HAP-1 (cell line): ENCODE data around the gene DUSP8.

Experiments used
- DNase-seq, 2 experiments: peaks; one replicate each; pipeline ENCODE4 v3.0.0-alpha.2; 2016 to 2020; ENCODE audit warnings: low spot score in 2 of 2
- H3K27me3 ChIP-seq: fragments of 250-450 bp; sonication (Bioruptor Pico); 2 replicates; pipeline ENCODE4 v1.5.1; 2020; ENCODE audit warnings: low read depth, mild to moderate bottlenecking, moderate library complexity
- H3K36me3 ChIP-seq: fragments of 250-450 bp; sonication (Bioruptor Pico); replicated peaks from 2 replicates; pipeline ENCODE4 v1.5.1; 2020; ENCODE audit warnings: mild to moderate bottlenecking
- H3K4me1 ChIP-seq: fragments of 250-450 bp; sonication (Bioruptor Pico); 2 replicates; pipeline ENCODE4 v1.5.1; 2020; ENCODE audit warnings: mild to moderate bottlenecking
- H3K4me3 ChIP-seq: fragments of 250-450 bp; sonication (Bioruptor Pico); 2 replicates; pipeline ENCODE4 v1.5.1; 2020; ENCODE audit warnings: mild to moderate bottlenecking, moderate library complexity
- H3K9me3 ChIP-seq: fragments of 250-450 bp; sonication (Bioruptor Pico); 2 replicates; pipeline ENCODE4 v1.5.1; 2020; ENCODE audit warnings: mild to moderate bottlenecking, moderate library complexity
- in situ Hi-C: fragments of 300-500 bp; cut with MboI; formaldehyde crosslinking; loops from 3 replicates; pipeline ENCODE4 v1.14.3; 2020; ENCODE audit warnings: low sequenced_read_pairs, inconsistent platforms, mixed read lengths

The DUSP8 gene

DNA sequence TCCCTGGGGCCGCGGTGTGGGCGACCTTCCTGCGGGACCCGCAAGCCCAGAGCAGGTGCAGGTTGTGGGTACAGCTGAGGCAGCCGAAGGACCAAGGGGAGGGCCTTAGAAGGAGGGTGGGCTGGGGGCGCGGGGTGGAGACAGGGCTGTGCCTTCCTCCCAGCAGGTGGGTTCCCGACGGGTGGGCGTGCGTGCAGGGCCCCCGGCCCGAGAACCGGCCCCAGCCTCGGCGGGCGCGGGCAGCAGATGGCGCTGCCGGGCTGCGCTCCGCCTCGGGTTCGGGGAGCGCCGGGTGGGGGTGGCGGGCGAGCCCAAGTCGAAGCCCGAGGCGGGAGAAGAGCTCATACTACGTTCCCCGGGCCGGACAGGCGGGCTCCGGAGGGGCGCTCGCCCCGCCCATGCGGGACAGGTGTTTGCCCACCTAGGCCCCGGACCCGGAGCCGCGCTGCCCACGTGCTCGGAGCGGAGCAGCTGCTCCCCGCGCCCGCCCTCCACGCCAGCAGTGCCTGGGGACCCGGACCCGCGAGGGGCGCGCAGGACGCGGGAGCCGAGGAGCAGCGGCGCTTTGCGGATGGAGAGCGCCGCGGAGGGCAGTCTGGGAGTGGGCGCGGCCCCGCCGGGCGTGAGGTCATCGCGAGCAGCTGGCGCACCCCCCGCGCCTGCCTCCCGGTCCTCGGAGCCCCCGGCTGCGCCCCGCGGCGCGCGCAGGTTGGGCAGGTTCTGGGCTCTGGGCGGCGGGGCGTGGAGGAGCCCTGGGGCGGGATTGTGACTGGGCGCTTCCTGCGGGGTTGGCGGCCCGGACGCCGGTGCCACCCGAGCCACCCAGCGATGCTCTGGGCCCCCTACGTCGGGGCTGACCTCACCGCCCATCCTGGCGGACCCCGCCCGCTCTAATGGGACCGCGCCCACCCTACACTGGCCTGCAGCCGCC is 25.3 kb downstream of the DUSP8 start:
- Histone ChIP-seq H3K27me3 (peaks cover 28% of the 10 kb centered on the region), H3K4me3 (peak overlapping the region; percentile 29), H3K4me1 (no peaks in the 10 kb centered on the region), H3K36me3 (no peaks in the 10 kb centered on the region), H3K9me3 (no peaks in the 10 kb centered on the region)
- in situ Hi-C loops, result no loop called here
- peak; percentile 23 to 71 for DNase-seq

DNA sequence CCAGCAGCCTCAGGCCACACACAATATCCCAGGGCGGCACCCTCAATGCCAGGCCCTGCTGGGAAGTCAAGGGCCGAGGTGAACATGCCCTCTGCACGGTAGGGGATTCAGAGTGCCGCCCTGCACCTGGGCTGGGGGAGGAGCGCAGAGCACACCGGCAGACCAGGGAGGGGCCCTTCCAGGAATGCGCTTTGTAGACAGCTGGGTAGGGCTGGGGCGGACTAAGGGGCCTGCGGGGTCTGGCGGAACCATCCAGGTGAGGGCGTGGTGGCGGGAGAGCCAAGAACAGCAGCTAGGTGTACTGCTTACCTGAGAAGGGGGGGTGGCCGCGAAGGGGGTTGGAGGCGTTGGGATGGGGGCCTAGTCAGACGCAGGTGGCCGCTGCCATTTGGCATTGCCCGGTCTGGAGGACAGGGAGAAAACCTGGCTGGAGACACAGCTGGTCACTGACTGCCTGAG is 26.0 kb downstream of the DUSP8 start:
- DNase-seq, result no peak

DNA sequence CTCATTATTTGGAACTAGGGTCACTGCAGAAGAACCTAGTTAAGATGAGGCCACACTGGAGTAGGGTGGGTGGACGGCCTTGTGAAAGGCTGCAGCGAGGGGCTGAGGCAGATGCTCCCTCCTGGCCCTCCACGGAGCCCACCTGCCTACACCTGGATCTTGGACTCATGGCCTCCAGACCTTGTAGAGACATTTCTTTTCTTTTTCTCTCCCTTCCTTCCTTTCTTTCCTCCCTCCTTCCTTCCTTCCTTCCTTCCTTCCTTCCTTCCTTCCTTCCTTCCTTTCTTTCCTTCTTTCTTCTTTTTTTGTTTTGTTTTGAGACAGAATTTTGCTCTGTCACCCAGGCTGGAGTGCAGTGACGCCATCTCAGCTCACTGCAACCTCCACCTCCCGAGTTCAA is 26.6 kb downstream of the DUSP8 start:
- Histone ChIP-seq H3K9me3 (no peaks in the 10 kb centered on the region), H3K36me3 (no peaks in the 10 kb centered on the region), H3K4me3 (no peak overlapping the region), H3K27me3 (peaks cover 28% of the 10 kb centered on the region), H3K4me1 (no peaks in the 10 kb centered on the region)
- no peak for DNase-seq
- in situ Hi-C loops, result no loop called here

More for the DNA sequence above, 26.0 kb downstream of the DUSP8 start:
- Histone ChIP-seq H3K27me3 (peaks cover 28% of the 10 kb centered on the region), H3K9me3 (no peaks in the 10 kb centered on the region), H3K4me1 (no peaks in the 10 kb centered on the region), H3K4me3 (no peak overlapping the region), H3K36me3 (no peaks in the 10 kb centered on the region)
- in situ Hi-C loops, result no loop called here

DNA sequence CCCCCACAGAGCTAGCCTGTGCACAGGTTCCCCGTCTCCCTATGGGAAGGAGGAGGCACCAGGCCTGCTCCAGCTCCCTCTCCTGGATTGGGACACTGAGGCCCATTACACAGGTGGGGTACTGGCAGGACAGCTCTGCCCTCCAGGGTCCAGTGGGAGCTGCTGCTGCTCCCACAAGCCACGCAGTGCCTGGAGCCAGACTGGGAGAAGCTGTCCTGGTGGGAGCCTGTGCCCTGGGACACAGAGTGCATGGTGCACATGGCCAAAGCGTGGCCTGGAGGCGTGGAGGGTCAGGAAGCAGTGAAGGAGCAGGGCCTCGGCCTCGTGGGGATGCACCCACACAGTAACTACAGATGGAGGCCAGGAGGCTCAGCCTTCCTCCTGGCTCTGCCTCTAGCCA is 27.5 kb downstream of the DUSP8 start:
- Histone ChIP-seq H3K27me3 (peaks cover 28% of the 10 kb centered on the region), H3K4me3 (no peak overlapping the region), H3K9me3 (no peaks in the 10 kb centered on the region), H3K36me3 (no peaks in the 10 kb centered on the region), H3K4me1 (no peaks in the 10 kb centered on the region)
- in situ Hi-C loops, result no loop called here
- DNase-seq, result no peak

DNA sequence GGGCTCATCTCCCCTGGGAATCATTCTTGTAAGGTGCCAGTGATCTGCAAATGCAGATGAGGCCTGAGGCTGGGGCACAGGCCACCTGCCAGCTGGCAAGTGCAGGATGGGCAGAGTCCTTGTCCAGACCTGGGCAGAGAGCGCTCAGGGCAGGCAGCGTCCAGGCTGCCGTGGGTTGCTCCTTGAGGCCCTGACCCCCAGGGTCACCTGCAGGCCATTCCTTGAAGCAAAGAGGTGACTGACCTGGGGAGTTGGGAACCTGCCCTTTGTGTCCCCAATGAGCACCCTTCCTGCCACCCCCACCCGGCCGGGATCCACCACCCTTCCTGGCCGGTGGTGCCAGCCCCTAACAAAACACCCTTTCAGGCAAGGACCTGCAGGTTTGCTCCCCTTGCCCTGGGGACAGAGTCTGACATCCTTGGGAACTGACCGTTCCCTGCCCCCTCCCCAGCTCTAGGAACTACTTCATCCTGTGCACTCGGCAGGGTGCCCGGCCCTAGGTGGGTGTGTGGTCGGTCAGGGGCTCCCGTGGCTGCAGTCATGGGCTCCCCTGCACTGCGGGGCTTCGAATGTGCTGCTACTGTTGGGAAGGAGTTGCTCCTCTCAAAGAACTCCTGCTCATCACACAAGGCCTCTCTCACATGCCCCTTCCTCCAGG is 28.3 kb downstream of the DUSP8 start:
- Histone ChIP-seq H3K4me3 (no peak overlapping the region), H3K9me3 (no peaks in the 10 kb centered on the region), H3K36me3 (no peaks in the 10 kb centered on the region), H3K27me3 (peaks cover 28% of the 10 kb centered on the region), H3K4me1 (no peaks in the 10 kb centered on the region)
- DNase-seq, result no peak
- in situ Hi-C loops, result no loop called here

DNA sequence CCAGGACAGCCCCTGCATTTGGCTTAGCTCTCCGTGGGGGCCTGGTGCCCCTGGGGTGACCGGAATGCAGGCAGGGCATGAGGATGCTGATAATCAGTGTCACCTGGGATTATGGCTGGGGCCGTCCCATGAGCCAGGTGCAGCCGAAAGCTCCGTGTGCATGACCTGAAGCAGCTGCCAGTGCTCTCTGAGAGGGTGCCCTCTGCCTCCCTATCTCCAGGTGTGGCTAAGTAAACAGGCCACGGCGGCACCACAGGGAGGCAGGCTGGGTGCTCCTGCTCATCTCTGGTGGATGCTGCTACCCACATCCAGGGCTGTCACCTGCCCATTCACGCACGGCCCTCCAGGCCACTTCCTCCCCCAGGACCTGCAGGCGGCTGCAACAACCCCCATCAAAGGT is 29.8 kb downstream of the DUSP8 start:
- peaks cover 21% of the 10 kb centered on the region for H3K27me3 ChIP-seq
- H3K4me1 ChIP-seq, result no peaks in the 10 kb centered on the region
- no peaks in the 10 kb centered on the region for H3K9me3 ChIP-seq
- no peak overlapping the region for H3K4me3 ChIP-seq
- no peak for DNase-seq
- in situ Hi-C loops, result no loop called here
- no peaks in the 10 kb centered on the region for H3K36me3 ChIP-seq

DNA sequence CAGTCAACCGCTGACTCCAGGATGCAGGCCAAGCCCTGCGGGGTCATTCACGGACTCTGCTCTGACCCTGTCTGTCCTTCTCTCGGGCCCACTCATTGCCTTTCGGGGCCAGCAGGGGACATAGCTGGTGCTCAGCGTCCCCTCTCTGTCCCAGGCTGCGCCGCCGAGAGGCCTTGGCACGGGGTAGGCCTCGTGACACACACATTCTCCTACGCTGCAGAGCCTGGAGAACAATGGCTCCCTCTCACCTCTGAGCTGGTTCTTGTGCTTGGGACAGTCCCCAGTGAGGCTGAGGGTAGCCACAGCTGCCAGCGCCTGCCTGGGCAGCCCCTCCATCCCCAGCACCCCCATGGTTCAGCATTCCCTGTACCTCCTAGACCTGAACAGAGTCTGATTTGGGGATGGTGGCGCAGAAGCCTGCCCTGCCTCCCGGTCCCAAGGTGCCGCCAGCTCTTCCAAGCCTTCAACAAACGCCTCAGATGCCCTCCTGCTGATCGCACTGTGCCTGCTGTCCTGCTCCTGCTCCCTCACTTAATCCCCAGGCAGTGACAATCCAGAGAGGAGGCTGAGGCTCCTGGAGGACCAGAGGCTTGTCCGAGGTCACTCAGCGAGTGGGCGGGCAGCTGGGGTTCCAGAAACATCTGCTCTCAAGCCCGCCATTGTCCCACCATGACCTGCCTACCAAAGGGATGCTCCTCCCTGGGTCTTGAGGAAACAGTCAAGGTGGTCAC is 30.4 kb downstream of the DUSP8 start:
- Histone ChIP-seq H3K9me3 (no peaks in the 10 kb centered on the region), H3K27me3 (peaks cover 15% of the 10 kb centered on the region), H3K4me1 (no peaks in the 10 kb centered on the region), H3K4me3 (no peak overlapping the region), H3K36me3 (no peaks in the 10 kb centered on the region)
- DNase-seq, result no peak
- in situ Hi-C loops, result no loop called here

DNA sequence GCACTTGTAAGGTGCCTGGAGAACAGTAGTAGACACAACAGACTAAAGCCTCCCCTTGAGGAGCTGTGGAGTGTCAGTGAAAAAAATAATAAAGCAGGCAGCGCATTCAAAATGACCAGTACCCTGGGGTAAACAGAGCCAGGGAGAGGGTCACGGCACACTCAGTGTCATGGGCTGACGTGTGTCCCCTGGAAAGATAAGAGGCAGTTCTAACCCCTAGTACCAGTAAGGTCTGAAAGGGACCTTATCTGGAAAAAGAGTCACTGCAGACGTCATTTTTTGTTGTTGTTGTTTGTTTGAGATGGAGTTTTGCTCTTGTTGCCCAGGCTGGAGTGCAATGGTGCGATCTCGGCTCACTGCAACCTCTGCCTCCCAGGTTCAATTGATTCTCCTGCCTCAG is 32.0 kb downstream of the DUSP8 start:
- no peaks in the 10 kb centered on the region for H3K4me1 ChIP-seq
- no peak for DNase-seq
- H3K27me3 ChIP-seq, result 0 out of 2 replicates have a peak, but pooled peaks cover 4% of the 10 kb centered on the region
- H3K4me3 ChIP-seq, result no peak overlapping the region
- H3K9me3 ChIP-seq, result no peaks in the 10 kb centered on the region
- in situ Hi-C loops, result no loop called here
- H3K36me3 ChIP-seq, result no peaks in the 10 kb centered on the region

DNA sequence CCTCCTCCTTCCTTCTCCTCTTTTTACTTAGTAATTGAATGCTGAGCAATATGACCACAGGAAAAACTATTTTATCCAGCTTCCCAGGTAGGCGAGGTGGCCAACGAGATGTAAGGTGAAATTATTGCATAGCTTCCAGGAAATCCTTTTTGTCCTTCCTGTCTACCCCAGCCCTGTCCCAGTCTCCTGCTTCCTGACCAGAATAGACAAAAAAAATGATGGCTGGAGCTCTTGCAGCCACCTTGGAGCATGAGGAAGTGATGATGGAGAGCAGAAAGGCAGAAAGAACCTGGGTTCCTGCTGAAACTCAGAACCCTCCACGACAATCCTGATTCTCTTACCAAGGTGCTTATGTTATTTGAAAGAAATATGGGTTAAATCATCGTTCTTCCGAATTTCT is 33.9 kb downstream of the DUSP8 start:
- Histone ChIP-seq H3K4me3 (no peak overlapping the region), H3K4me1 (no peaks in the 10 kb centered on the region), H3K9me3 (no peaks in the 10 kb centered on the region), H3K36me3 (no peaks in the 10 kb centered on the region), H3K27me3 (no peaks in the 10 kb centered on the region)
- DNase-seq, result no peak
- in situ Hi-C loops, result no loop called here

DNA sequence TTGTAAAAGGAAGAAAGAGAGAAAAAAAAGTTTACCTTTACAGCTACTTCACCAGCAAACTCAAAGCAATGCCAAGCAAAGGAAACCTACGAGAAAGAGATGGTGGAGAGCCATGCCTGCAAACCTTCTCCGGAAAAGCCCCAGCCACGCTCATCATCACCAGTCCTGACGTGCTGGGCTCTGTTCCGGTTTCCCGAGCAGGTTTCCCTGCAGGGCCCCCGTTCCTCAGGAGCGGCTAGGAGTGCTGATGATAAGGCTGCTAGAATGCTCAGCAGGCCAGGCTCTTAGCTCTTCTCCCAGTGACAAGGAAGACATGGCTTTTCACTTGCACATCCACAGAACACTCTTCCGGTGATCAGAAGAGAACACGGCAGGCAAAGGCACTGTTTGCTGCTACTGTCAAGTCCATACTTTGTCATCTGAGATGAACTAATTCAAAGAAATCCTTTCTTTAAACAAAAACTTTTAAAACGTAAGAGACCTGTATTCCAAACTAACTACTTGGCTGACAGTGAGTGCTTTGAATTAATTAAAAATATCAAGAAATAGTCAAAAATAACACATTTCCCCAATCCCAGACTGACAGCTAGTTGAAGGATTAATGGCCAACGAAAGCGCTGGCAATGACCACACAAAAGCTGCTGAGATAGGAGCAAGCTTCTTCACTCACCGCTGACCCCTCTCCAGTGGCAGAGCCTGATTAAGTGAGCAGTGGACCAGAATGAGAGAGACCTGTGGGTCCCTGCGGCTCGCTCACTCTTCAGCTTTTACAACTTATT is 35.8 kb downstream of the DUSP8 start:
- in situ Hi-C loops, result no loop called here
- no peaks in the 10 kb centered on the region for H3K27me3 ChIP-seq
- DNase-seq, result no peak
- H3K9me3 ChIP-seq, result no peaks in the 10 kb centered on the region
- no peak overlapping the region for H3K4me3 ChIP-seq
- no peaks in the 10 kb centered on the region for H3K4me1 ChIP-seq
- no peaks in the 10 kb centered on the region for H3K36me3 ChIP-seq

DNA sequence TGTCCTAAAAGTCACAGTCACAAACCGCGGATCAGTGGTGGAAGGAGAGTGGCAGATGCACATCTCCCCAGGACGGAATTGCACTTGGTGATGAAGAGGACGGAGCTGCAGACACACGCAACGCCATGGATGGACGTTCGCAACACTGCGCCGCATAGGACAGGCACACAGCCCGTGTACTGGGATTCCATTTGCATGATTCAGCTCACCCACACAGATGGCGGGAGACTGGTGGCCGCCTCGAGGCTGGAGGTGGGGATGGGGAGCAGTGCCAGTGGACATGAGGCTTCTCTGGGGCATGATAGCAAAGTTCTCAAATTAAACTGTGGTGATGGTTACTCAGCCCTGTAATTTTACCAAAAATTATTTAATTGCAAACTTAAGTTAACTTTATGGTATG is 37.4 kb downstream of the DUSP8 start:
- no peaks in the 10 kb centered on the region for H3K36me3 ChIP-seq
- in situ Hi-C loops, result no loop called here

DNA sequence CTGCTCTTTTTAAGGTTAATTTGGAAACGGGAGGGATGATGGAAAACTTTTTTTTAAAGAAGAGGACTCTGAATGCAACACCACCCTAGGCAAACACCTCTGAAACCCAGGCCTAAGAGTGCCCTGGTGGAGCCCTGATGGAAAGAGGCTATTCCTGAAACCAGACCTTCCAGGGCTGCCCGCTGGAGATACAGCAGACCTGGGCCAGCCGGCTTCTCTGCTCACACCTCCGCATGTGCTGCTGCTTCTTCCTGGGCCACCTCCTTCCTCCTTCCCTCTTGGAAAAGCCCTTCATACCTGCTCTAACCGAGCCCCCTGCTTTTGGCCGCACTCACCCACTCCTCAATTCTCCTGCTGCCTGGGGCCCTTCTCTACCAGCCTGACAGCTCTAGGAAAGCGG is 37.9 kb downstream of the DUSP8 start:
- Histone ChIP-seq H3K36me3 (no peaks in the 10 kb centered on the region), H3K27me3 (no peaks in the 10 kb centered on the region), H3K9me3 (no peaks in the 10 kb centered on the region), H3K4me3 (no peak overlapping the region), H3K4me1 (no peaks in the 10 kb centered on the region)
- no peak for DNase-seq
- in situ Hi-C loops, result no loop called here

More for the DNA sequence above, 37.4 kb downstream of the DUSP8 start:
- Histone ChIP-seq H3K27me3 (no peaks in the 10 kb centered on the region), H3K9me3 (no peaks in the 10 kb centered on the region), H3K4me3 (no peak overlapping the region), H3K4me1 (no peaks in the 10 kb centered on the region)
- no peak for DNase-seq

DNA sequence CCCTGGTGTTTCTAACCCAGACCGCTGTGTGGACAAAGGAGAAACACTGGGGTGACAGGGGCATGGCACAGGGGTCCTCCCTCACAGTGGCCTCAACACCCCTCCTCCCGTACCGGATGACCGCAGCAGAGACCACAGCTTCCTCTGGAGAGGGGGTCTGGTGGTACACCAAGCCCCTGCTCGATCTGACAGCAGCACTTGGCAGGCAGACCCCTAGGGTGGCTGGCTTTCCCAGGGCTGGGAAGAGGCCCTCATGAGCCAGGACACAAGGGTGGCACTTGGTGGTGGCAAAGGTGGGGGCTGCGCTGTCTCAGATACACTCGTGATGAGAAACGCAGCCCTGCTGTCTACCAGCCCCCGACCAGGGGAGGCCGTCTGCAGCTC is 38.7 kb downstream of the DUSP8 start:
- DNase-seq, result no peak
- in situ Hi-C loops, result no loop called here
- no peak overlapping the region for H3K4me3 ChIP-seq
- H3K36me3 ChIP-seq, result no peaks in the 10 kb centered on the region
- no peaks in the 10 kb centered on the region for H3K27me3 ChIP-seq
- H3K4me1 ChIP-seq, result no peaks in the 10 kb centered on the region
- no peaks in the 10 kb centered on the region for H3K9me3 ChIP-seq
